ENCODE measurements around the gene FOXG1. TPM values are rescaled to one million over a fixed set of nuclear protein-coding genes. Genes with fewer than 3 reads are reported as not detected.

Gene FOXG1
- total RNA-seq, 6 donors from 2014 or later: not detected

GRCh38 chr14:28758253-28758884 lies 8.2 kb upstream of the FOXG1 start:
- Histone ChIP-seq H3K9me3 (no peaks in the 10 kb centered on the region), H3K4me3 (no peak overlapping the region), H3K4me1 (peaks cover 0 to 16% (median 3%) of the 10 kb centered on the region in 4 donors), H3K36me3 (no peaks in the 10 kb centered on the region), H3K27ac (no peak overlapping the region), H3K27me3 (peaks cover 0 to 62% (median 24%) of the 10 kb centered on the region in 4 donors)
- ATAC-seq (ENCODE audit: low FRiP score in 2 of 2) (no peak), DNase-seq (no peak)
- WGBS, 2 donors: 9 to 12% methylated on average over 12 of the region's 12 CpGs
- TF ChIP-seq POLR2AphosphoS5 (IDR thresholded peaks at IDR 0.05): no peak
- no peak for TF ChIP-seq POLR2A (IDR thresholded peaks at IDR 0.05)
- no peak for TF ChIP-seq CTCF (IDR thresholded peaks at IDR 0.05)
- TF ChIP-seq EP300 (IDR thresholded peaks at IDR 0.05): no peak

GRCh38 chr14:28758885-28759652 lies 7.5 kb upstream of the FOXG1 start:
- TF ChIP-seq POLR2A (IDR thresholded peaks at IDR 0.05) (no peak), POLR2AphosphoS5 (IDR thresholded peaks at IDR 0.05) (no peak), CTCF (IDR thresholded peaks at IDR 0.05) (no peak), EP300 (IDR thresholded peaks at IDR 0.05) (no peak)
- 4 to 5% methylated on average over 29 to 30 of the region's 30 CpGs for WGBS, 2 donors
- Histone ChIP-seq H3K36me3 (no peaks in the 10 kb centered on the region), H3K4me3 (no peak overlapping the region), H3K27ac (no peak overlapping the region), H3K27me3 (peaks cover 0 to 65% (median 24%) of the 10 kb centered on the region in 4 donors), H3K4me1 (peaks cover 0 to 16% (median 3%) of the 10 kb centered on the region in 4 donors), H3K9me3 (no peaks in the 10 kb centered on the region)
- ATAC-seq (ENCODE audit: low FRiP score in 2 of 2) (no peak), DNase-seq (peak in 1 of 2 donors; percentile 61)

GRCh38 chr14:28759653-28760313 lies 6.8 kb upstream of the FOXG1 start:
- no peak for ATAC-seq (ENCODE audit: low FRiP score in 2 of 2)
- no peak overlapping the region for H3K27ac ChIP-seq
- H3K9me3 ChIP-seq: no peaks in the 10 kb centered on the region
- peaks cover 0 to 12% (median 3%) of the 10 kb centered on the region in 4 donors for H3K4me1 ChIP-seq
- DNase-seq: no peak
- TF ChIP-seq EP300 (IDR thresholded peaks at IDR 0.05) (no peak), POLR2A (IDR thresholded peaks at IDR 0.05) (no peak)
- WGBS, 2 donors: 7% methylated on average over 34 to 36 of the region's 36 CpGs
- no peak overlapping the region for H3K4me3 ChIP-seq
- peaks cover 0 to 68% (median 22%) of the 10 kb centered on the region in 4 donors for H3K27me3 ChIP-seq
- no peaks in the 10 kb centered on the region for H3K36me3 ChIP-seq

GRCh38 chr14:28760431-28760996 lies 6.1 kb upstream of the FOXG1 start:
- TF ChIP-seq CTCF (IDR thresholded peaks at IDR 0.05): no peak
- TF ChIP-seq POLR2A (IDR thresholded peaks at IDR 0.05): no peak
- no peak for TF ChIP-seq EP300 (IDR thresholded peaks at IDR 0.05)
- TF ChIP-seq POLR2AphosphoS5 (IDR thresholded peaks at IDR 0.05): no peak
- H3K9me3 ChIP-seq: no peaks in the 10 kb centered on the region
- no peak overlapping the region for H3K27ac ChIP-seq
- peaks cover 0 to 75% (median 22%) of the 10 kb centered on the region in 4 donors for H3K27me3 ChIP-seq
- no peaks in the 10 kb centered on the region for H3K36me3 ChIP-seq
- DNase-seq: no peak
- WGBS, 2 donors: 13 to 20% methylated on average over 9 of the region's 9 CpGs
- peaks cover 0 to 15% (median 7%) of the 10 kb centered on the region in 4 donors for H3K4me1 ChIP-seq
- no peak for ATAC-seq (ENCODE audit: low FRiP score in 2 of 2)
- no peak overlapping the region for H3K4me3 ChIP-seq

Measured in upper lobe of left lung (tissue), 6 donors.